ENCODE data around the gene SSR1. TPM values are rescaled to one million over a fixed set of nuclear protein-coding genes. Genes with fewer than 3 reads are reported as not detected.

SSR1 gene
- total and polyA plus RNA-seq, 9 of the 15 experiments (the other 6 are each of a cell fraction or from before 2014, with no cell fraction given) = 87.7 to 220 (median 144) TPM

- peaks cover 0 to 4% of the 10 kb centered on the region in 2 experiments; a peak in 1 of 5 replicates for H3K27me3 ChIP-seq (ENCODE audit: control insufficient read depth in 2 of 2, insufficient read depth in 2 of 2, low read length in 2 of 2)
- H3K4me2 ChIP-seq (ENCODE audit: insufficient read depth, low read length) = no peak overlapping the region
- DNase-seq (ENCODE audit: extremely low read depth in 1 of 4, low spot score in 3 of 4) (no peak), ATAC-seq (no peak), FAIRE-seq (no peak)
- peaks cover 17 to 22% of the 10 kb centered on the region in 2 experiments; a peak in 4 of 5 replicates for H3K4me1 ChIP-seq (replicated peaks in 1 of 2; ENCODE audit: control insufficient read depth in 2 of 2, insufficient read depth in 2 of 2, low read length in 2 of 2)
- no peaks in the 10 kb centered on the region; the same call in 1 of the 2 replicates for H4K20me1 ChIP-seq (replicated peaks; ENCODE audit: control insufficient read depth, insufficient read depth, low read length)
- intact Hi-C loops (cut with micrococcal nuclease) (no loop called here), in situ Hi-C loops (cut with MboI) (no loop called here)
- TF ChIP-seq POLR2A (conservative IDR thresholded peaks at IDR 0.05) (peak; percentile 47; the same call in 1 of the 2 replicates), GTF3C2 (IDR thresholded peaks at IDR 0.05; ENCODE audit: borderline replicate concordance, extremely low read depth, insufficient read length) (no peak), ZBTB11 (CRISPR knock-in tag; IDR thresholded peaks at IDR 0.05) (no peak)
- H2AFZ ChIP-seq (ENCODE audit: low read depth, low read length) = peak overlapping the region; percentile 37
- BruUV-seq (replicated peaks) = TSS peak; percentile 57
- H3K36me3 ChIP-seq (ENCODE audit: control insufficient read depth, insufficient read depth, low read length) = peaks cover 5% of the 10 kb centered on the region; the same call in 1 of the 3 replicates
- CTCF ChIA-PET (ENCODE audit: low intra/inter-chr PET ratio) = no interaction called here
- peaks cover 3% of the 10 kb centered on the region; the same call in 1 of the 2 replicates for H3K9me3 ChIP-seq (replicated peaks; ENCODE audit: control insufficient read depth, insufficient read depth, low read depth, low read length)
- no peak overlapping the region for H3K4me3 ChIP-seq
- H3K9me1 ChIP-seq (ENCODE audit: control insufficient read depth, insufficient read depth, low read length) = no peaks in the 10 kb centered on the region
- WGBS (ENCODE audit: insufficient coverage, low coverage, missing lambda C conversion rate) = 52% methylated on average over 6 of the region's 6 CpGs
- no peak overlapping the region for H3K27ac ChIP-seq (ENCODE audit: extremely low read depth, low read depth, low read length)
- POLR2A ChIA-PET = interaction anchor here (0.7 to 1.9 kb wide), 7 partner anchors 8 to 25 kb away, joined by 3 to 5 read pairs (median 3); no protein-coding TSS in a partner anchor
- H3K9ac ChIP-seq (ENCODE audit: insufficient read depth in 1 of 2, low read depth in 2 of 2, low read length in 2 of 2) = no peak overlapping the region
- peaks cover 21% of the 10 kb centered on the region for H3K79me2 ChIP-seq (ENCODE audit: control insufficient read depth, insufficient read depth, low read length)
Observed at GRCh38 chr6:7315948-7316365, 3.0 kb upstream of the SSR1 start.
